ENCODE measurements around the gene KRT83.
"Not testable (repeated sequence)": the region's sequence is repeated elsewhere in the genome, so short reads cannot be mapped to it uniquely, and the experiment has no call there.

GRCh38 chr12:52290483-52291134 lies 30.6 kb downstream of the KRT83 start:
- TF ChIP-seq, protein P1, sequence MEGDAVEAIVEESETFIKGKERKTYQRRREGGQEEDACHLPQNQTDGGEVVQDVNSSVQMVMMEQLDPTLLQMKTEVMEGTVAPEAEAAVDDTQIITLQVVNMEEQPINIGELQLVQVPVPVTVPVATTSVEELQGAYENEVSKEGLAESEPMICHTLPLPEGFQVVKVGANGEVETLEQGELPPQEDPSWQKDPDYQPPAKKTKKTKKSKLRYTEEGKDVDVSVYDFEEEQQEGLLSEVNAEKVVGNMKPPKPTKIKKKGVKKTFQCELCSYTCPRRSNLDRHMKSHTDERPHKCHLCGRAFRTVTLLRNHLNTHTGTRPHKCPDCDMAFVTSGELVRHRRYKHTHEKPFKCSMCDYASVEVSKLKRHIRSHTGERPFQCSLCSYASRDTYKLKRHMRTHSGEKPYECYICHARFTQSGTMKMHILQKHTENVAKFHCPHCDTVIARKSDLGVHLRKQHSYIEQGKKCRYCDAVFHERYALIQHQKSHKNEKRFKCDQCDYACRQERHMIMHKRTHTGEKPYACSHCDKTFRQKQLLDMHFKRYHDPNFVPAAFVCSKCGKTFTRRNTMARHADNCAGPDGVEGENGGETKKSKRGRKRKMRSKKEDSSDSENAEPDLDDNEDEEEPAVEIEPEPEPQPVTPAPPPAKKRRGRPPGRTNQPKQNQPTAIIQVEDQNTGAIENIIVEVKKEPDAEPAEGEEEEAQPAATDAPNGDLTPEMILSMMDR (IDR thresholded peaks at IDR 0.05): not testable (repeated sequence)
- TF ChIP-seq POLR2A (IDR thresholded peaks at IDR 0.05): not testable (repeated sequence)

All from testis (tissue), 2 donors.